Nephron progenitor cell (in vitro differentiated cells): ENCODE results near the gene HYDIN.

Experiments used
- DNase-seq: peaks from one replicate; pipeline ENCODE4 v3.0.0; 2021
- H3K27ac Mint-ChIP-seq: 2 replicates; pipeline ENCODE4 v1.8.0; 2021; ENCODE audit warnings: mild to moderate bottlenecking, moderate library complexity, mixed read lengths
- H3K27me3 Mint-ChIP-seq: 2 replicates; pipeline ENCODE4 v1.8.0; 2021; ENCODE audit warnings: mild to moderate bottlenecking, low read depth, mixed read lengths; ENCODE audit not compliant: poor library complexity
- H3K36me3 Mint-ChIP-seq: 2 replicates; pipeline ENCODE4 v1.8.0; 2021; ENCODE audit warnings: low read depth, mixed read lengths
- H3K4me1 Mint-ChIP-seq: 2 replicates; pipeline ENCODE4 v1.8.0; 2021; ENCODE audit warnings: mixed read lengths
- H3K4me3 Mint-ChIP-seq: 2 replicates; pipeline ENCODE4 v1.8.0; 2021; ENCODE audit warnings: mild to moderate bottlenecking, moderate library complexity, mixed read lengths
- H3K9me3 Mint-ChIP-seq: 2 replicates; pipeline ENCODE4 v1.8.0; 2021; ENCODE audit warnings: mild to moderate bottlenecking, moderate library complexity, mixed read lengths
- CTCF ChIP-seq: fragments of 200-600 bp; sonication (generic); IDR thresholded peaks from 2 replicates; pipeline ENCODE4 v1.5.0; 2021; ENCODE audit warnings: antibody characterized with exemption

HYDIN gene

DNA sequence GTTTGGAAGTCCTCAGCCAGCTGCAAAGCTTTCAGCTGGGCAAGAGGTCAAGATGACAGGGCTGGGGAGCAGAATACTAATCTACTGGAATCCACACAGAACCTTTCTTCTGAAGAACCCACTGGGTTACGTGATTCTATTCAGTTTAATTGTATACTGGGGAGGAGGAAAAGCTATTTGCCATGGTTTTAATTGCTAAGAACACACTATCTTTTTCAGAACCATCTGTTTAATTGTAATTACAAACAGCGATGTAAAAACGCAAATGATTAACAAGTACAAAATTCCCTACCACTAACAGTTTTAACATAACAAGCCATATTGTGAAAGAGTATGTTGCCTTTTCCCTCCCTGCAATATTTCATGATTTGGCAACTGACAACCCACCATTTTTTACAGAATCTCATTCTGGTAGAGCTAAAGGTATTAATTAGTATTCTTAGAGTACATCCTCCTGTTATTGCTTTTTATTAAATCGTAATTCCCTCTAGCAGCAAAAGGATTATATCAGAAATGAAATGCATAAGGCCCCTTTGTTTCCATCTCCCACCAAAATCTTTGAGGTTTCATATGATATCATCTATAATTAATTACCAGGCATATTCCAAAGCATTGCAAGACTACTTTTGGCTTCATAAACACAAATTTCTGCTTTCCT, 12.1 kb downstream of the HYDIN start:
- Mint-ChIP-seq H3K4me3 (no peak overlapping the region), H3K36me3 (no peaks in the 10 kb centered on the region), H3K27me3 (peaks cover 12% of the 10 kb centered on the region), H3K27ac (no peak overlapping the region), H3K9me3 (peaks cover 17% of the 10 kb centered on the region), H3K4me1 (no peaks in the 10 kb centered on the region)
- no peak for DNase-seq
- no peak for TF ChIP-seq CTCF

DNA sequence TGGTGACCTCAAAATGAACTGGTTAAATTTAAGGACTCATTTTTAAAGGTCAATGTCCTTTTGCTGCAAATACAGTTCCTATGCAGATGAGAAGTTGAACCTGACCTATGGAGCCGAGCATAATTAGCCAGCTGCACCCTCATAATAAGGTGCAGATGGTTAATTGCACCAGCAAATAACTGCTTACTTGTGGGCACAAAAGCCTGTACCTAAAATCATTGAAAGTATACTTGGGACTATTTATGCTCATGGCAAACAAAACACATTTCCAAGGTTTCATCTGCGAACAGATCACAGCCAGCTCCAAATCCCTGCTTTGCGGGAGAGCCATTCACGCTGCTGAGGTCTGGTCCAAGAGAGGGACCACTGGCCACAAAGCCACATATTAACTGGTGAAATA, 13.0 kb downstream of the HYDIN start:
- Mint-ChIP-seq H3K27me3 (peaks cover 12% of the 10 kb centered on the region), H3K27ac (no peak overlapping the region)
- no peak for DNase-seq

DNA sequence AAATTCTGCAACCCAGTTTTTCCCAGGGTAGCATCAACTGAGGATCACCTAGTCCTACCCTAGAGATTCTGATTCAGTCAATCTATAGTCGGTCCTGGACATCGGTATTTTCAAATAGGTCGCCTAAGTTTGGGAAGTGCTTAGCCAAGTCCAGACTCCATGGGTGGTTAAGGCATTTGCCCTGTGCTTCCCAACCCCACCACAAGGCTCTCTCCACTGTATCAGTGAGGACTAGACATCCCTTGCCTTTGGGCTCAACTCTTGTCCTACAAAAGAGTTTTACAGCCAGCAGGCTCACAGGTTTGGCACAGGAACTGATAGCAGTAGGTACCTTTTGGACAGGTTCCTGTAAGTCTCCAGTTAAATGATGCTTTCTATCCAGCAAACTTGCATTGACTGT, 13.8 kb downstream of the HYDIN start:
- no peak for DNase-seq
- H3K9me3 Mint-ChIP-seq: peaks cover 2% of the 10 kb centered on the region
- H3K4me1 Mint-ChIP-seq: no peaks in the 10 kb centered on the region
- no peaks in the 10 kb centered on the region for H3K36me3 Mint-ChIP-seq
- no peak overlapping the region for H3K4me3 Mint-ChIP-seq
- no peak for TF ChIP-seq CTCF
- H3K27ac Mint-ChIP-seq: no peak overlapping the region
- H3K27me3 Mint-ChIP-seq: peaks cover 9% of the 10 kb centered on the region

More for the DNA sequence above, 13.0 kb downstream of the HYDIN start:
- H3K9me3 Mint-ChIP-seq: peaks cover 7% of the 10 kb centered on the region
- no peaks in the 10 kb centered on the region for H3K4me1 Mint-ChIP-seq
- no peak for TF ChIP-seq CTCF
- H3K36me3 Mint-ChIP-seq: no peaks in the 10 kb centered on the region
- no peak overlapping the region for H3K4me3 Mint-ChIP-seq

DNA sequence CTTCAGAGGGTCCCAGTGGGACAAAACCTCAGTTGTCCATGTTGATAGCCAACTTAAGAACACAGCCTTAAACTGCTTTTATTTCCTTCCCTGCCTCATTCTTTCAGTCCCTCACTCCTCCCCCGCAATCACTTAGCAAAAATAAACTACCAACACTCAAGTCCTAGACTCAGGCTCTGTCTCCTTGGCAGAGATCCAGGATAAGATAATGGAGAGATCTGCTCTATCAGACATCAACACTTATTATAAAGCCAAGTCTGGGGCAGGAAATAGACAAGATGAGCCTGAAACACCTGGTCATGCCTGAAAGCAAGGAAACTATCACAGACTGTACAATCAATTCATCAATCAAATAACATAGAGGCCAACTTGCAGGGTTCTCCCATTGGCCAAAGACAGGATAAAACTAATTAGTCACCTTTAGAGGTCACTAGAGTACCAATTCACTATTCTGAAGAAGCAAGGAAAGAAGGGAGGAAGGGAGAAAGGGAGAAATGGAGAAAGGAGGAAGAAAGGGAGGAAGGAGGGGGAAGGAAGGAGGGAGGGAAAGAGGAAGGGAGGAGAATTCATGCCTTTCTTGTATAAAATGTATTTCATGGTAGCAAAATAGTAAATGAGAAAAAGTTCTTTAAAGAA, 15.7 kb downstream of the HYDIN start:
- TF ChIP-seq CTCF: no peak
- no peak for DNase-seq
- Mint-ChIP-seq H3K4me1 (no peaks in the 10 kb centered on the region), H3K4me3 (no peak overlapping the region), H3K27ac (no peak overlapping the region), H3K36me3 (no peaks in the 10 kb centered on the region), H3K27me3 (peaks cover 9% of the 10 kb centered on the region), H3K9me3 (peaks cover 11% of the 10 kb centered on the region)

GRCh38 chr16:71205482-71206131, 24.9 kb downstream of the HYDIN start:
- H3K27ac Mint-ChIP-seq: no peak overlapping the region
- no peak for TF ChIP-seq CTCF
- no peak for DNase-seq
- peaks cover 45% of the 10 kb centered on the region for H3K9me3 Mint-ChIP-seq
- H3K27me3 Mint-ChIP-seq: peaks cover 14% of the 10 kb centered on the region
- no peaks in the 10 kb centered on the region for H3K4me1 Mint-ChIP-seq
- H3K4me3 Mint-ChIP-seq: no peak overlapping the region
- H3K36me3 Mint-ChIP-seq: no peaks in the 10 kb centered on the region
